Renal pelvis (tissue), 12 donors: ENCODE measurements around the gene TEAD3. TPM values are rescaled to one million over a fixed set of nuclear protein-coding genes. Genes with fewer than 3 reads are reported as not detected.
"Not testable (repeated sequence)": the region's sequence is repeated elsewhere in the genome, so short reads cannot be mapped to it uniquely, and the experiment has no call there.

Experiments
- DNase-seq: peaks from one replicate; pipeline ENCODE4 v3.0.0-alpha.2; 2013
- long read RNA-seq, 16 experiments: transcript quantifications; one replicate each; lab custom pipeline, GENCODE V29; 2026
- polyA plus RNA-seq, 3 donors: library from polyadenylated mRNA; unstranded; fragments of 120-200 nt; gene quantifications; one replicate each; pipeline ENCODE4 v1.2.1, GENCODE V29; 2013; ENCODE audit not compliant: insufficient read length in 3 of 3

The TEAD3 gene
- 10 to 100 TPM; 52.8 to 62.5 (median 53.0) TPM for polyA plus RNA-seq
- long read RNA-seq, donor 1: 0 reads
- long read RNA-seq, donor 2, partial matches to known transcripts: 0 of 13 reads
- long read RNA-seq, donor 2, other reads (novel, unspliced or antisense): 13 of 13 reads
- long read RNA-seq, donor 3, partial matches to known transcripts: 0 of 9 reads
- long read RNA-seq, donor 3, other reads (novel, unspliced or antisense): 9 of 9 reads
- long read RNA-seq, donor 4, partial matches to known transcripts: 5 of 5 reads
- long read RNA-seq, donor 4, other reads (novel, unspliced or antisense): 0 of 5 reads
- long read RNA-seq, donor 5, partial matches to known transcripts: 7 of 7 reads
- long read RNA-seq, donor 5, other reads (novel, unspliced or antisense): 0 of 7 reads
- long read RNA-seq, donor 6, partial matches to known transcripts: 0 of 8 reads
- long read RNA-seq, donor 6, other reads (novel, unspliced or antisense): 8 of 8 reads
- long read RNA-seq, donor 7, partial matches to known transcripts: 30 of 30 reads
- long read RNA-seq, donor 7, other reads (novel, unspliced or antisense): 0 of 30 reads
- long read RNA-seq, donor 8: 0 reads
- long read RNA-seq, donor 9, partial matches to known transcripts: 0 of 12 reads
- long read RNA-seq, donor 9, other reads (novel, unspliced or antisense): 12 of 12 reads
- long read RNA-seq, donor 10, partial matches to known transcripts: 0 of 6 reads
- long read RNA-seq, donor 10, other reads (novel, unspliced or antisense): 6 of 6 reads
- long read RNA-seq, donor 11, partial matches to known transcripts: 0 of 12 reads
- long read RNA-seq, donor 11, other reads (novel, unspliced or antisense): 12 of 12 reads
- long read RNA-seq, donor 12, partial matches to known transcripts: 0 of 15 reads
- long read RNA-seq, donor 12, other reads (novel, unspliced or antisense): 15 of 15 reads
- long read RNA-seq, donor 13: 0 reads
- long read RNA-seq, donor 14, partial matches to known transcripts: 0 of 8 reads
- long read RNA-seq, donor 14, other reads (novel, unspliced or antisense): 8 of 8 reads
- long read RNA-seq, donor 15: 0 reads
- long read RNA-seq, donor 16, partial matches to known transcripts: 5 of 15 reads
- long read RNA-seq, donor 16, other reads (novel, unspliced or antisense): 10 of 15 reads

DNA sequence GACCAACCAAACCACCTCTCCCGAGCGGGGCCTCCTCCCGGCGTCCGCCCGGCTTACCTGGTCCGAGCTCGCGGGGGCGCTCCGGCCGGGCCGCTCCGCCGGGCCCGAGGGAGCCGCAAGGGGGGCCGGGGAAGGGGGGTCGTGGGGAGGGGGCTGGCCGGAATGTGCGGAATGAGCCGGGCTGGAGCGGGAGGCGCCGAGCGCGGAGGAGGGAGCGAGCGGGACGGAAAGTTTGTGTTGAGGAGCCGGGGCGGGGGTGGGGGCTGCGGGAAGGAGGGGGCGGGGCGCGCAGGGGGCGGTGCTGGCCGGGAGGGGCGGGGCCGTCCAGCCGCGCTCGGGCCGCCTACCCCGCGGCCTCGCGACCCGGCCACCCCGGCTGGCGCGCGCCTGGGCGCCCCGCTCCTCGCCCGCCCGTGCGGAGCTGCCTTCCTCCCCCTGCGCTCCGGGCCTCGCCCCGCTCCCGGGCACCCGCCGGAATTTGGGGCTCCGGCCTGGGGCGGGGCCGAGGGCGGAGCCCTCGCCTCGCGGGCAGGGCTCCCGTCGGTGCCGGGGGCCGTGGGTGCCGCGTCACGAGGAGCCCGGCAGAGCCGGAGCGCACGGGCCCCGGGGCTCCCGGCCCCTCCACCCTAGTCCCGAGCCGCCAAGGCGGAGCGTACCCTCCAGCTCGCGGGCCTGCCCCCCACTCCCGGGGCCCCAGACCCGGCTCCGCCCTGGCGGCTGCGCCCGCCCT lies at the start of gene TEAD3:
TEAD3 (minus strand) TSS at position 239 of the 730 bp plus-strand sequence.
- peak; percentile 85 for DNase-seq

GRCh38 chr6:35544769-35545361 lies 48.0 kb upstream of the TEAD3 start:
- no peak for DNase-seq

DNA sequence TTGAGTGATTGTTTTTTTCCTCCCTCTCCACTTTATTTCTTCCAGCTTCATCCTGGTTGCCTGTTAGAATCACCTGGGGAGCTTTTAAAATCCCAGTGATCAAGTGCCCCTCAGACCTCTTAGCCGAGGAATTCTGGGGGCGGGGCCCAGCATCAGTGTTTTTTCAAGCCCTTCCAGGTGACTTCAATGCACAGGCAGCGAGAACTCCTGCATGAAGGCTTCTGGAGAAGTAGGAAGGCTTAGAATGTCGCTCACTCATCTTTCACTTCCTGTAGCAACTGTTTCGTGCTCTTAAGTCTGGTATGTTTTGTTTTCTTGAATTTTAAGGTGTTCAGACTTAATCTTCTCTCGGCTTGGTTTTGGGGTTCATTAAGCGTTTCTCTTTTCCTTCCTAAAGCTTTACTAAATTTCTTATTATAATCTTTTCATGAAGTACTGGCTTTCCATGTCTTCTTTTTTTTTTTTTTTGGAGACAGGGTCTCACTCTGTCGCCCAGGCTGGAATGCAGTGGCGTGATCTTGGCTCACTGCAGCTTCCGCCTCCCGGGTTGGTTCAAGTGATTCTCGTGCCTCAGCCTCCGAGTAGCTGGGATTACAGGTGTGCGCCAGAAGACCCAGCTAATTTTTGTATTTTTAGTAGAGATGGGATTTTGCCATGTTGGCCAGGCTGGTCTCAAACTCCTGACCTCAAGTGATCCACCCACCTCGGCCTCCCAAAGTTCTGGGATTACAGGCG lies 46.7 kb upstream of the TEAD3 start:
- no peak for DNase-seq

DNA sequence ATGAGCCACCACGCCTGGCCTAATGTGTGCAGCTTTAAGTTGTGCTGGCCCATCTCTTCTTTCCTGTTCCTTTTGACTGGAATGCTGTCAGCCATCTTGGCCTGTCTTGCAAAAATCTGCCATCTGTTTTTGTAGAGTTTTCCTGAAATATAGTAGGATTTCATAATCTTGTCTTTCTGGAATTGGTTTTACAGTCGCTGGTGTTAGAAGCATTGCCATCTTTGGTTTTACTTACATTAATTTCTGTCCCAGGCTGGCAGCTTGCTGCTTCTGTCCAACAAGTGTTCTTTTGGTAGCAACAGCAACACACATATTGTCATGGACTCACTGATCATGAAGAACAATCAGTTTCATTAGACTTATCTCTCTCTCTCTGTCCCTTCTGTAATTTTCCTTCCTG lies 45.0 kb upstream of the TEAD3 start:
- no peak for DNase-seq

- DNase-seq: no peak
These were observed 42.3 kb upstream of the TEAD3 start for GRCh38 chr6:35539223-35539622.

DNA sequence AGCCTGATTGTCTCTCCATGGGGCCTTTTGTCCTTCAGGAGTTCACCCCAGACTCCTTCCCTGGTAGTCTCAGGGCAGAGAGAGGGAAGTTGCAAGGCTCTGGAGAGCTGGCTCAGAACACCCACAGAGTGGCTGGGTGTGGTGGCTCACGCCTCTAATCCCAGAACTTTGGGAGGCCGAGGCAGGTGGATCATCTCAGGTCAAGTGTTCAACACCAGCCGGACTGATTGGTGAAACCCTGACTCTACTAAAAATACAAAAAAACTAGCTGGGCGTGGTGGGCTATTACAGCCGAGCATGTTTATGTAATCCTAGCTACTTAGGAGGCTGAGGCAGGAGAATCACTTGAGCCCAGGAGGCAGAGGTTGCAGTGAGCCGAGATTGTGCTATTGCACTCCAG lies 39.0 kb upstream of the TEAD3 start:
- not testable (repeated sequence) for DNase-seq

DNA sequence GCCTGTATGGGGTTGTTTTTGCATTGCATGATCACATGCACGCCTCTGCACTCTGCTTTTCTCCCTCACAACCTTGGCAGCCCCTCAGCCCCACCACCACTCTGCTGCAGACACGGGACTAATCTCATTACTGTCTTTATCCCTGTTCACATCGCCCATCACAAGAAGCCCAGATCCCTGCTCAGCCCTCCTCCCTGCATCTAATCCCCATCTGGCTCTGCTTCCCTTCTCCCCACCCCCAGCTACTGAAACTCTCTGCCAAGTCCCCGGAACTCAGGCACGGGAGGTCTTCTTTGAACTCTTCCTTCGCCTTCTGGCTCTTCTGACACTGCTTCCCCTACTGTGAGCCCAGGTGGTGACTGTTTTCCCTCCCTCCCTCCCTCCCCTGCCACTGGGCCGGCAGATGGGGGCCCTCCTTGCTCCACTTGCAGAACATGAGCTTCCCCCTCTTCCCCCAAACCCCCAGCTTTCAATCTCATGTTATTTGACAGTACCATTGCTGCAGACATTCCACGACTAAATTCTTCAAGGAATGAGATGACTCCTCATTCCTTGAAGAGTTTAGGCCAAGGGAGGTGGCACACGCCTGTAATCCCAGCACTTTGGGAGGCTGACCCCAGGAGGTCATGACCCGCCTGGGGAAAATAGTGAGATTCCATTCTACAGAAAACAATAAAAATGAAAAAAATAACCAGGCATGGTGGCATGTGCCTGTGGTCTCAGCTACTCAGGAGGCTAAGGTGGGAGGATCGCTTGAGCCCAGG lies 37.7 kb upstream of the TEAD3 start:
- no peak for DNase-seq

- DNase-seq: no peak
These were observed 37.1 kb upstream of the TEAD3 start for GRCh38 chr6:35533981-35534380.

DNA sequence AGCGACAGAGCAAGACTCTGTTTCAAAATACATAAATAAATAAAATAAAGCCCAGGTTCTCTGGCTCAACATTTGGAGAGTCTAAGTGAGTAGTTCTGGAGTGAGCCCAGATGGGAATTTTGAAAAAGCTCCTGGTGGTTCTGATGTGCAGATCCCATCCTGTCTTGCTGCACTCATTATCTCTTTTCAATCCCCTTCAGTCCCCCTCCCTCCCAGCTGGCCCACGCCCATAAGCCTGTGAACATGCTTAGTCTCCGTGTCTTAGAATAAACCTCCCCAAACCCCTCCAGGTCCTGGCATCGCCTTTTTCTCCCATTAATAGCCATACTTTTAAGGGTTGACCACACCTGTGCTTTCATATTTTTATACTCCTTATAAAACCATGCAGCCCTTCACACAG lies 35.2 kb upstream of the TEAD3 start:
- no peak for DNase-seq

DNA sequence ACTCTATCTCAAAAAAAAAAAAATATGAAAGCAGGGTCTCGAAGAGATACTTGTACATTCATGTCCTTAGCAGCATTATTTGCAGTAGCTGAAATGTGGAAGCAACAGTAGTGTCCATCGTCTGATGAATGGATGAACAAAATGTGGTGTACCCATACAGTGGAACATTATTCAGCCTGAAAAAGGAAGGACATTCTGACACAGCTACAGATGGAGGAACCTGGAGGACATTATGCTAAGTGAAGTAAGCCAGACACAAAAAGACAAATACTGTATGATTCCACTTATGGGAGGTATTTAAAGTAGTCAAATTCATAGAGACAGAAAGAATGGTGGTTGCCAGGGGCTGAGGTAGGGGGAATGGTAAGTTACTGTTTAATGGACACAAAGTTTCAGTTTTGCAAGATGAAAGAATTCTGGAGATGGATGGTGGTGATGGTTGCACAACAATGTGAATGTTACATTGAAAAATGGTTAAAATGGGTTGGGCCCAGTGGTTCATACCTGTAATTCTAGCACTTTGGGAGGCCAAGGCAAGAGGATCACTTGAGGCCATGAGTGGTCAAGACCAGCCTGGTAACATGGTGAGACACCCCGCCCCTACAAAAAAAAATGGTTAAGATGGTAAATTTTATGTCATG lies 27.6 kb upstream of the TEAD3 start:
- DNase-seq: no peak

DNA sequence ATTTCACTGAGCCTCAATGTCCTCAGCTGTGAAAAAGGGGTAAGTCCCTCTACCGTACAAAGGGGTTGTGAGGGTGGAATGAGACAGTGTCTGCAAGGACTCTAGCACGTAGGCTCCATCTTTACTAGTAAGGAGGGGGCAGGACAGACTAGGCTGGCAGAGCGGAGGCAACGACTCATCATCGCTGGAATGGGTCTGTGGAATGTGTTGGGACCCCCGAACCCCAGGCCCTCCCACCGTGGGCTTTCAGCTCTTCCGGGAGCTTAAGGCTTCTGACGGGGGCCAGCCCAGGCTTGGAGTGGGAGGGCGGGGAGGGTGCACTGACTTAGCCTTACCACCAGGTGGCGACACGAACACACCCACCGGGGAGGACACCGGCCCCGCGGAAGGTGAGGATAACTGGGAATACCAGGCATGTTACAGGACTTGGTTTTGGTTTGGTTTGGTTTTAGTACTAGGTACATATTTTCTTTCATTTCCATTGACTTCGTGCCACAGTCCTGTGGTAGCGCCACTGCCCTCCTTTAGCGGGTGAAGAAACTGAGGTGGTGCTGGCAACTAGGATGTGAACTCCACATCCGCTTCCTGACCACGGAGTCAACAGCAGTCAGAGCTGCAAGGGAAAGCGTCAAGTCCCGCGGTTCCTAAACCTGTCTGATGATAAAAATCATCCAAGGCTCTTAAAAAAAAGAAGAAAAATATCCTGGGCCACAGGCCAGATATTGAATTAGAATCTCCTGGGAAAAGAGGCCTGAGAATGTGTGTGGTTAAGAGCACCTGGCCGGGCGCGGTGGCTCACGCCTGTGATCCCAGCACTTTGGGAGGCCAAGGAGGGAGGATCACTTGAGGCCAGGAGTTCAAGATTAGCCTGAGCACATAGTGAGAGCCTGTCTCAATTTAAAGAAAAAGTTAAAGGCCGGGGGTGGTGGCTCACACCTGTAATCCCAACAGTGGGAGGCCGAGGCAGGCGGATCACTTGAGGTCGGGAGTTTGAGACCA lies 26.1 kb upstream of the TEAD3 start:
- DNase-seq: no peak

- DNase-seq: no peak
These were observed 25.3 kb upstream of the TEAD3 start for GRCh38 chr6:35522151-35522550.

- DNase-seq: no peak
These were observed 24.4 kb upstream of the TEAD3 start for GRCh38 chr6:35521235-35521634.

DNA sequence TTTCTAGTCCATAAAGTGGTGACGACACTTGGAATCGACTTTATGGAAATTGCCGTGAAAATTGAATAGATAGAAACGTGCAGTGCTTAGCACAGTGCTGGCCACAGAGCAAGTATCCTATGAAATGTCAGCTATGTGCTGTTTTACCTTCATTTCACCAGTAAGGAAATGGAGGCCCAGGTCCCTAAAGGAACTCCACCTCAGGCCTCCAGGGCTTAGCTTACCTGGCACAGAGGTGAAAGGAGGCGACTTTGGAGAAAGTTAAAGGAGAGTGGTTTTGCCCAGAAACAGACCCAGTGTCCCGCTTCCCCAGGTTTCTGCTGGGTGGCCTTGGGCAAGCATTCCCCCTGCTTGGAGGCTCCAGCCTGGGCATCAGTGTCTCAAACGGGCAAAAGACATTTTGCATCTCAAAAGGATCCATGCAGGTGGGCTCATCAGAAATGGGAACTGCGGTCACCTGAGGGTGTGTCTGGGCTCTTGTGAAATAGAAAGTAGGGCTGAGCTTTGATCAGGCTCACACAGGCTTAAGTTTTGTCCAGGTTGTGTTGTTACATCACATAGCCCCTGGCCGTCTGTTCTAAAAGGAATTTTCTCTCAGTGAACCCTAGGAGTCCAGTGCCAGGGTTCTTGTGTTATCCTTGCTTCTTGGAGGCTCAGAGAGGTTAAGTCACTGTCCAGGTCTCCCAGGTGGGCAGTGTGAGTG lies 22.6 kb upstream of the TEAD3 start:
- no peak for DNase-seq

DNA sequence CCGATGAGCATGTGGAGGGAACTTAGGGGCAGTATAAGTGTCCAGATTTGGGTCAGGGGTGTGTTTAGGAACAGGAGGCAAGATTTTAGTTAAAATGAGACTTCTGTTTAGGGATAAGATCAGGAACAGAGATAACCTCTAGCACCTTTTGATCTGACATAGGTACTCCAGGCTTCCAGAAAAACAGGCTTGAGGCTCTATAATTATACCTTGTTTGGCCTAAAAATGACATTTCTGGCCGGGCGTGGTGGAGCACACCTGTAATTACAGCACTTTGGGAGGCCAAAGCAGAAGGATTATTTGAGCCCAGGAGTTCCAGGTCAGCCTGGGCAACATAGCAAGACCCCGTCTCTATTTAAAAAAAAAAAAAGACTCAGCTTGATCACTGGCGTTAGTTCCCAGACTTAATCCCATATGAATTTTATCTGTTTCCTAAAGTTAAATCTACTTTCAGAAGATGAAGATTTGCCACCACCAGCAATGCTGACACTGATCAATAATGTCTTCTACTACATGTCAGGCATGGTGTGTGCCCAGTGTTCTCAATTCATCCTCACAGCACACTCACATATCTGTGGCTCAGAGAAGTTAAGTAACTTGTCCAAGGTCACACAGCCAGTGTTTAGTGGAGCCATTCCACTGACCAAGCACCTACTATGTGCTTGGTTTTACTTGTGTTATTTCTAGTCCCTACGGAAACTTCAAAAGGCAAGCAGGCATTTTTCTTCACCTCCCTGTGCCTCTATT lies 21.9 kb upstream of the TEAD3 start:
- DNase-seq: no peak

GRCh38 chr6:35517978-35518377 lies 21.1 kb upstream of the TEAD3 start:
- not testable (repeated sequence) for DNase-seq
